ENCODE measurements around the gene C4BPB. TPM values are rescaled to one million over a fixed set of nuclear protein-coding genes. Genes with fewer than 3 reads are reported as not detected.

The C4BPB gene
- polyA plus RNA-seq, 1 donor (not counting 4 experiments of a cell fraction or from before 2014, with no cell fraction given): not detected

GRCh38 chr1:207049974-207050391 is 38.7 kb upstream of the C4BPB start:
- H3K79me2 ChIP-seq (ENCODE audit: control insufficient read depth, insufficient read depth, low read length): peaks cover 58% of the 10 kb centered on the region
- FAIRE-seq: no peak
- dilution Hi-C loops (cut with MboI; ENCODE audit: extremely low pct_ligation_motif_present, low sequenced_read_pairs): no loop called here

GRCh38 chr1:207050480-207051190 is 38.0 kb upstream of the C4BPB start:
- FAIRE-seq: peak; percentile 39

More at GRCh38 chr1:207049974-207050391, 38.7 kb upstream of the C4BPB start:
- H3K4me1 ChIP-seq (ENCODE audit: control insufficient read depth, extremely low read depth, insufficient read depth, low read length): peaks cover 57% of the 10 kb centered on the region
- no peaks in the 10 kb centered on the region for H4K20me1 ChIP-seq (ENCODE audit: control insufficient read depth, extremely low read depth, insufficient read depth, low read length)
- H2AFZ ChIP-seq (ENCODE audit: control insufficient read depth, low read length): no peak overlapping the region
- no peaks in the 10 kb centered on the region for H3K9me3 ChIP-seq (ENCODE audit: control insufficient read depth, low read depth, low read length)
- DNase-seq (ENCODE audit: low read depth, low spot score): no peak
- H3K4me3 ChIP-seq (ENCODE audit: control insufficient read depth in 2 of 3, extremely low read depth in 1 of 3, insufficient read depth in 2 of 3, low read depth in 1 of 3, low read length in 3 of 3): peak overlapping the region; percentile 90 to 100 (median 97)
- peak overlapping the region; percentile 87 for H3K4me2 ChIP-seq (ENCODE audit: control insufficient read depth, extremely low read depth, insufficient read depth, low read depth, low read length)
- peak overlapping the region; percentile 97 for H3K27ac ChIP-seq (ENCODE audit: control insufficient read depth, insufficient read depth, low read length)
- no peaks in the 10 kb centered on the region for H3K27me3 ChIP-seq (ENCODE audit: control insufficient read depth, extremely low read depth, insufficient read depth, low read length)
- no peaks in the 10 kb centered on the region for H3K9me1 ChIP-seq (ENCODE audit: control insufficient read depth, extremely low read depth, insufficient read depth, low read length)
- peak overlapping the region; percentile 99 for H3K9ac ChIP-seq (ENCODE audit: control insufficient read depth, extremely low read depth, insufficient read depth, low read length)
- peaks cover 5 to 23% of the 10 kb centered on the region in 2 experiments for H3K36me3 ChIP-seq (ENCODE audit: control insufficient read depth in 2 of 2, extremely low read depth in 1 of 2, insufficient read depth in 2 of 2, low read length in 2 of 2)
- TF ChIP-seq CTCF (optimal IDR thresholded peaks at IDR 0.05 in 1 of 3, IDR thresholded peaks at IDR 0.05 in 1 of 3, conservative IDR thresholded peaks at IDR 0.05 in 1 of 3; ENCODE audit: extremely low read depth in 1 of 3, insufficient read depth in 2 of 3, low read length in 3 of 3) (peak in 2 of 3 experiments; percentile 57 to 68), EZH2 (IDR thresholded peaks at IDR 0.05; ENCODE audit: low read length) (no peak)

More at GRCh38 chr1:207050480-207051190, 38.0 kb upstream of the C4BPB start:
- dilution Hi-C loops (cut with MboI; ENCODE audit: extremely low pct_ligation_motif_present, low sequenced_read_pairs): no loop called here
- Histone ChIP-seq H3K27me3 (ENCODE audit: control insufficient read depth, extremely low read depth, insufficient read depth, low read length) (no peaks in the 10 kb centered on the region), H3K4me3 (ENCODE audit: control insufficient read depth in 2 of 3, extremely low read depth in 1 of 3, insufficient read depth in 2 of 3, low read depth in 1 of 3, low read length in 3 of 3) (peak overlapping the region; percentile 90 to 100 (median 97)), H4K20me1 (ENCODE audit: control insufficient read depth, extremely low read depth, insufficient read depth, low read length) (no peaks in the 10 kb centered on the region), H2AFZ (ENCODE audit: control insufficient read depth, low read length) (peak overlapping the region; percentile 96), H3K79me2 (ENCODE audit: control insufficient read depth, insufficient read depth, low read length) (peaks cover 52% of the 10 kb centered on the region), H3K9me1 (ENCODE audit: control insufficient read depth, extremely low read depth, insufficient read depth, low read length) (no peaks in the 10 kb centered on the region), H3K27ac (ENCODE audit: control insufficient read depth, insufficient read depth, low read length) (peak overlapping the region; percentile 97), H3K9me3 (ENCODE audit: control insufficient read depth, low read depth, low read length) (no peaks in the 10 kb centered on the region), H3K36me3 (ENCODE audit: control insufficient read depth in 2 of 2, extremely low read depth in 1 of 2, insufficient read depth in 2 of 2, low read length in 2 of 2) (peaks cover 5 to 21% of the 10 kb centered on the region in 2 experiments), H3K4me2 (ENCODE audit: control insufficient read depth, extremely low read depth, insufficient read depth, low read depth, low read length) (peak overlapping the region; percentile 99), H3K4me1 (ENCODE audit: control insufficient read depth, extremely low read depth, insufficient read depth, low read length) (peaks cover 55% of the 10 kb centered on the region), H3K9ac (ENCODE audit: control insufficient read depth, extremely low read depth, insufficient read depth, low read length) (peak overlapping the region; percentile 99)
- no peak for DNase-seq (ENCODE audit: low read depth, low spot score)
- TF ChIP-seq CTCF (optimal IDR thresholded peaks at IDR 0.05 in 1 of 3, IDR thresholded peaks at IDR 0.05 in 1 of 3, conservative IDR thresholded peaks at IDR 0.05 in 1 of 3; ENCODE audit: extremely low read depth in 1 of 3, insufficient read depth in 2 of 3, low read length in 3 of 3) (no peak), EZH2 (IDR thresholded peaks at IDR 0.05; ENCODE audit: low read length) (no peak)
